Measurements from ENCODE around the gene PTPRN2.

Gene PTPRN2

DNA sequence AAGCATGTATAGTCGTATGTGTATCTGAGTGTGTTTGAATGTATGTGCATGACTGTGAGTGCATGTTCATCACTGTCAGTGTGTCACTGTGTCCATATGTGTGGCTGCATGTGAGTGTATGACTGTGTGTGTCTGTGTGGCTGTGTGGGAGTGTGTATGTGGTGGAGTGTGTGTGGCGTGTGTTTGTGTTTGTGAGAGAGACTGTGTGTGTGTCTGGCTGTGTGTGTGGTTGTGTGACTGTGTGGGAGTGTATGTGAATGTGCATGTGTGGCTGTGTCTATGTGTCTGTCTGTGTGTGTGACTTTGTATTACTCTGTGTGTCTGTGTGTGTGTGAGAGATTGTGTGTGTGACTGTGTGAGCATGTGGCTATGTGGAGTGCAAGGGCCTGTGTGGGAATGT is 748.4 kb downstream of the PTPRN2 start:
- no peak for DNase-seq (ENCODE audit: low read depth in 2 of 2)

DNA sequence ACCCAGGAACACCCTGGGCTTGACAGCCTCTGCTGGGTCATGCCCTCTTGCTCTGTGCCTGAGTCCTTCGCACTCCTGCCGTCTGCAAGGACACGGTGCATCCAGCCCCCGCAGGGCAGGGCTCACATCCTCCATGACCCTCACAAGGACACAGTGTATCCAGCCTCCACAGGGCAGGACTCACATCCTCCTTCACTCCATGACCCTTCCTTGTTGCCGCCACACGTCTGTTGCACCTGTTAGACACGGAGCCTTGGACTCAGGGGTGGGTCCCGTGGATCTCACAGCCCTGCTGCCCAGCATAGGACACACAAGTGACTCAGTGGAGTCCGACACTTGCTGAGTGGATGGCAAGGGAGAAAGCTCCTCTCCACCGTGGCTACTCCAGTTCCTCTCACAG is 750.1 kb downstream of the PTPRN2 start:
- DNase-seq (ENCODE audit: low read depth in 2 of 2): no peak

DNA sequence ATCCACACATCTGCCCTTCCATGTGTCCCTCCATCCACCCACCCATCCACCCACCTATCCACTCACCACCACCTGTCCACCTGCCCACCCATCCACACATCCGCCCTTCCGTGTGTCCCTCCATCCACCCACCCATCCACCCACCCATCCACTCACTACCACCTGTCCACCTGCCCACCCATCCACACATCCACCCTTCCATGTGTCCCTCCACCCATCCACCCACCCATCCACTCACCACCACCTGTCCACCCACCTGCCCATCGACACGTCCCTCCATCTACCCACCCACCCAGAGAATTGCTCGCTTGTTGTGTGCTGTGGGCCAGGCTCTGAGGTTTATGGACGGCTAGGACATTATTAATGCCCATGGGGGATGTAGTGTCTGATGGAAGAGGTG is 750.6 kb downstream of the PTPRN2 start:
- no peak for DNase-seq (ENCODE audit: low read depth in 2 of 2)

DNA sequence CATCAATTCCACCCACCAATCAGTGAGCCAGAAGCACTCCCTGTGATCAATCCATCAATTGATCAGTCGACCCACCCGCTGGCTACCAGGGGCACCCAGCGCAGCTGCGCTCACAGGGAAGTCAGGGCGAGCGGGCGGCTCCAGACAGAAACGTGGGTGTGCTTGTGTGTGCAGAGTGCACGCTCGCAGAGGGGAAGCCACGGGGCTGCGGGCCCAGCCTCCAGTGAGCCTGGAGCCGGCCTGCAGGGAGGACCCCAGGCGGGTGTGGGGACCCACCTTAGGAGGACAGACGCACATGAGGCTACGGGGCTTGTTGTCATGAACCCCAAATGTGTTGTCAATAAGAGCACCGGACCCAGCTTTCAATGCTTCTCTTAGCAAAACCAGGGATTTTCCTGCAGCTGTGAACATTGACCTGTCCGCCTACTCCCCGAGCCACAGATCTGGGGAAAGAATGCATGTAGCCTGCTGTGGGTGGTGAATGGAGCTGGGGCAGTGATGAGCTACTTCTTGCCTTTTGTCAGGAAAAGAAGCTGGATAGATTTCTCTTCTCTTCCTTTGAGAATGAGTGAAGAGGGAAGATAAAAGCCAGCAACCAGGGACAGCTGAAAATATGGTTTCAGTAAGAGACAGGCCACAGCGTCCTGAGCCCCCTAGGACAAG is 753.0 kb downstream of the PTPRN2 start:
- DNase-seq (ENCODE audit: low read depth in 2 of 2): no peak

DNA sequence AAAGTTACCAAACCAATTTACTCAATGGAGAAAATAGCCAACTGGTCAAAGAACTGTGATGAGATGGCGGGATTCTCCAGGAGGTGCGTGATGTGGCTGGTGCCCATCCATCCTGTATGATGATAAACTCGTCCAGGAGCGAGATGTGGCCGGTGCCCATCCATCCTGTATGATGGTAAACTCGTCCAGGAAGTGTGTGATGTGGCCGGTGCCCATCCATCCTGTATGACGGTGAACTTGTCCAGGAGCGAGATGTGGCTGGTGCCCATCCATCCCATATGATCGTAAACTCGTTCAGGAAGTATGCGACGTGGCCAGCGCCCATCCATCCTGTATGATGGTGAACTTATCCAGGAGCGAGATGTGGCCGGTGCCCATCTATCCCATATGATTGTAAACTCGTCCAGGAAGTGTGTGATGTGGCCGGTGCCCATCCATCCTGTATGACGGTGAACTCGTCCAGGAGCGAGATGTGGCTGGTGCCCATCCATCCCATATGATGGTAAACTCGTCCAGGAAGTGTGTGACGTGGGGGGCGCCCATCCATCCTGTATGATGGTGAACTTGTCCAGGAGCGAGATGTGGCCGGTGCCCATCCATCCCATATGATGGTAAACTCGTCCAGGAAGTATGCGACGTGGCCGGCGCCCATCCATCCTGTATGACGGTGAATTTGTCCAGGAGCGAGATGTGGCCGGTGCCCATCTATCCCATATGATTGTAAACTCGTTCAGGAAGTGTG is 754.6 kb downstream of the PTPRN2 start:
- DNase-seq (ENCODE audit: low read depth in 2 of 2): no peak

DNA sequence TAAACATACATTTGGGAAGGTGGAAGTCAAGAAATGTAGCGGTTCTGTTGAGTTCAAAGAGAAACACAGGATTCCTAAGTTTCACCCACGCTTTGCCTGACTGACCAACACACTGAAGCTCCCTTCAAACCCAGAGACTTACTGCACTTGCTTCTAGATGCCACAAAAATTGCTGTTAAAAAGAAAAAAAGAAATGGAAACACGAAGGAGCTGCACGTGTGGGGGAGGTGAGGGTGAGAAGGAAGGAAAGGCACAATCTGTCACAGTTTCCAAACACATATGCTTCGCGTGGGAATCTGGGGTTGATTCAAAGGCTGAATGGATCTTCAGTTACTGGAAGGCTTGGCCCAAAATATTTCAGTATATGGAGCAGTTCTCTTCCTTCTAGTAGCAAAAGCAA is 755.2 kb downstream of the PTPRN2 start:
- no peak for DNase-seq (ENCODE audit: low read depth in 2 of 2)

DNA sequence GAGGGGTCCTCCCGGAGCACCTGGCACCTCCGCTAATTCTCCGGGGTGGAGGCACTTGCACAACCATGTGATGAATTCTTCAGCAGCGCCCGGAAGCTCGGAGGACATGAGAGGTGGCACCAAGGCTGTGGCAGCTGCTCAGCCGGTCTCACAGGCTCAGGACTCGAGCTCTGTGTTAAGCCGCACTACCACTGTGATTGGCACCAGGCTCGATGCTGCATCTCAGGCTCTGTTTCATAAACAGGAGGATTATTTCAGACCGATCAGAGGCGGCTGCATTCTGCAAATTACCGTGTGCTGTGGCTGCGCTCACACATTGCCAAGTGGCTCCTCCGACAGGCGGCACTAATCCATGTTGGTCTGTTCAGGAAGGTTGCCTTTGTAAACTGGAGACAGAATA is 755.6 kb downstream of the PTPRN2 start:
- no peak for DNase-seq (ENCODE audit: low read depth in 2 of 2)

DNA sequence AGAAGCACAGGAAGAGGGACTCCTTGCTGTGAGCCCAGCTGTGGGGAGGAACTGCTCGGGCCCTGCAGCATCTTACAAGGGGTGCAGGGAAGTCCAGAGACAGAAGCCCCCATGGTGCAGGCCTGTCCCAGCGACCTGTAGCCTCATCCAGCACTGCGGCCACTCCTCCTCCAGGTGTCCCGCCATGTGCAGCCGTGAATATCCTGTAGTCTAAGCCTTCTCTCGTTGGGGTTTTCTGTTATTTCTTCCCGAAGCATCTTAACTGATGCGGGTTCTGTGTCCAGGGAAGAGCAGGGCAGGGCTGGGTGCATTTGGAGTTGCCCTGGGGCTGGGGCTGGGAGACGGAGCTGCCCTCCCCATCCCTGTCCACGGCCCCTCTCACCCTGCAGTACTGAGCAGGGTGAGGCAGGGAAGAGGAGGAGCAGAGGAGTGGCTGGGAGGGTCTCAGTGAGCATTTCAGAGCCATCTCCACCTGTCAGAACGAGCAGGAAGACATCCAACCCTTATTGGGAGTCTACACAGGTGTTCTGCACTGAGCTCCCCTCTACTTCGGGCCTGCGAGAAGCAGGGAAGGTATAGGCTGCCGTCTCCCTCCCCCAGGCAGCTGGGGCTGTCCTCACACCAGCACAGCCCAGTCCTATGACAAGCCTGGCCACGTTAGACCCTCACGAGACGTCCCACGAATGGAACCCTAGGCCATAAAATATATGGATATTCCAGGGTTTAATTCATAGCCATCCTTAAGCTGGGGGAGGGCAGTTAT is 756.3 kb downstream of the PTPRN2 start:
- no peak for DNase-seq (ENCODE audit: low read depth in 2 of 2)

DNA sequence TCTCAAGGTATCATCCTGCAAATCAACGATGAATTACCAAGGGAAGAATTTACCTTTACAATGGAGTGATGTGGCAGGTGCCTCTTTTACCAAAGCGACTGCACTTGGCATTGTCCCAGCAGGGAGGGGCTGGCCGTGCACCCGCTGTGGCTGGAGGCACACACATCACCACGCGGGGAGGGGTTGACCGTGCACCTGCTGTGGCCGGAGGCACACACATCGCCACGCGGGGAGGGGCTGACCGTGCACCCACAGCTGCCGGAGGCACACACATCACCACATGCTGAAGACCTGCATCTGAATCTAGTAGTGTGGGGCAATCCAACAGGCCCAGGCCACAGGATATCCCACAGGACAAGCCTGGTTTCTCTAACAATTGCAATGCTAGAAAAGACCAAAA is 757.3 kb downstream of the PTPRN2 start:
- no peak for DNase-seq (ENCODE audit: low read depth in 2 of 2)

DNA sequence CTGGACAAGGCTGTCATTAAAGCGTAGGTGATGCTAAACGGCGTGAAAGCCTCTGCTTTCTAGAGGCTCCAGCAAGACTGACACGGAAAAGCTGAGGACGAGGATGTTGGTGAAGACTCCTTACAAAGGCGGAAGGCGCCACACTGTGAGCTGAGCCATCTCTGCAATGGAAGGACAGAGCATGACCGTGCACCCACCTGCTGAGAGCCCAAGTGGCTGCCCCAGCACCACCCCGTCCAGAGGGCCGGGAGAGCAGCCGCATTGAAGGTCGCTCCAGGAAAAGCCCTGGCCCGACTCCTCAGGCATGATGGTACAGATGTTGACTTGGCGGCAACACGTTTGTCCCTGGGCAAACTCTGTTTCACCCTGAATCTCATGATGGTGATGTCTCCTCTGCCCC is 758.1 kb downstream of the PTPRN2 start:
- DNase-seq (ENCODE audit: low read depth in 2 of 2): no peak

DNA sequence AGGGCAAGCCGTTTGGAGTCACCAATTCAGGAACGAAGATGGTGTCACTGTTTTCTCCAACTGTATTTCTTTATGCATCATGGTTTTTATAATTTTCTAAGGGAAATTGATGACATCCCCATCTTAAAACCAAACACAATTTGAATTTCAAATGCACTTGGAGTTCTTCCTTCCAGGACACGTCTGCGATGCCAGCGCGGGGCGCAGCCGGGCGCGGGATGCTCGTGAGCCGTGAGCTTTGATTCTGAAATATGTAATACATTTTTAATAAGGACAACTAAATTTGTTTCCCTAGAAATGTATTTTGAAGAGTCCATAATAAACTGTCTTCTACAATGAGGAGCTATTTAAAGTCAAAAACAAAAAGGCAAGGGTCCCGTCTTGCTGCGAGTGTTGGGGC is 758.7 kb downstream of the PTPRN2 start:
- no peak for DNase-seq (ENCODE audit: low read depth in 2 of 2)

DNA sequence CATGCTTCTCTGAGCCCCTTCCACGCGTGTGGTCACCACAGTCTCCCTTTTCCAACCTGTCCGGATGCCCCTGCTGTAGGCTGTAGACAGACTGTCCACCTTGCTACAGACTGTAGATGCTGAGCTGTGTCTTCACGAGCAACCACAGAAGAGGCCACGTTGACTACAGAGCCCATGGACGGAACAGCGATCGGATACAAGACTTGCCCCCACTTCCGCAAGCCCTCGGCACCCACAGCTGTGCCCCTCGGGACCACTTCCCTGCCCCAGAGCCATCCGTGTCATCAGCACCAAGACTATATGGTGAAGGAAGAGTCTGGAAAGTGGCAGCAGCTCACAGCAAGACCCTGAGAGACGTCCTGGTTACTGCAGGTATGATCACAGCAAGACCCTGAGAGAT is 759.4 kb downstream of the PTPRN2 start:
- DNase-seq (ENCODE audit: low read depth in 2 of 2): no peak

DNA sequence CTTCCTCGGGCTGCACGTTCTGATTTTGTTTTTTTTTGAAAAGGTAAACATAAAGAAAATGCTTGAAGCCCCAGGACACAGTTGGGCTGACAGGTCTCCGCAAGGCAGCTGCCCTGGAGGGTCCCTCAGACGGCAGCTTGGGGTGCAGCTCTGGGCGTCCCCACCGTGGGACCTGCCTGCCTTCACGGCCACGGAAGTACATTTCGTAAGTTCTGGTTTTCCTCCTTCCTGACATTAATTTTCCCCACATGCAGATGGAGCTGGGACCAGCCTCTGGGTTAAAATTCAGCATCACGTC is 759.8 kb downstream of the PTPRN2 start:
- no peak for DNase-seq (ENCODE audit: low read depth in 2 of 2)

DNA sequence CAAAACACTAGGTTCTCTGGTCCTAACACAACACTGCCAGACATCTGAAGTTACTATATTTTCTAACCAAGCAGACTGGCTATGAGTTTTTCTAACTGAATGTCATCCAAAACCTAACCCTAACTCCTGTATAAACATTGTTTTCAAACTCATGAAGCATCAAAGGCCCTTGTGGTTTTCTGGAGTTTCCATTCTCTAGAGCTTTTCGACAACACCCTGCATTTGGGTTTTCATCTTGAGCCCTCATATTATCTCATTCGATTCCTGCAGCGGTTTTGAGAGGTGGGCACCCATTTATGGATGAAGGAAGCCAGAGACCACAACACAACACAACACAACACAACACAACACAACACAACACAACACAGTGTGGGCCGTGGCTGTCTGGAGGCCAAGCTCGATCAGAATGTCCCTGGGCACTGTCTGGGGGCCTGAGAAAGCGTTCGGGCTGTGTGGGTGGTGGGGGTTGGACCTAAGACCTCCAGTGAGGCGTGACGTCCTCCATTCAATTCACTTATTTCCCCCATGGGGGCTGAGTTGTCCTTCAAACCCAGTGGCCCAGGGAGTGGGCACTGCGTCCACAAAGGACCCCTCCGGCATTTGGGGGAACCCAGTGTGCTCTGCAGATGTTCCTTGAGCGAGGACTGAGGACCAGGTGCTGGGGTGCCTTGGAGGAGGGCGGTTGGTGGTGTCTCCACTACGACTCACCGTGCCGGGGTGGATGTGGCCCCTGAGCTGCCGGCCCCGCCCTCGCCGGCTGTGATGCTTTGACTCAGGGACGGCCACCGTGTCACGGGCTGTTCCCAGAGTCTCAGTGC is 760.4 kb downstream of the PTPRN2 start:
- DNase-seq (ENCODE audit: low read depth in 2 of 2): no peak

DNA sequence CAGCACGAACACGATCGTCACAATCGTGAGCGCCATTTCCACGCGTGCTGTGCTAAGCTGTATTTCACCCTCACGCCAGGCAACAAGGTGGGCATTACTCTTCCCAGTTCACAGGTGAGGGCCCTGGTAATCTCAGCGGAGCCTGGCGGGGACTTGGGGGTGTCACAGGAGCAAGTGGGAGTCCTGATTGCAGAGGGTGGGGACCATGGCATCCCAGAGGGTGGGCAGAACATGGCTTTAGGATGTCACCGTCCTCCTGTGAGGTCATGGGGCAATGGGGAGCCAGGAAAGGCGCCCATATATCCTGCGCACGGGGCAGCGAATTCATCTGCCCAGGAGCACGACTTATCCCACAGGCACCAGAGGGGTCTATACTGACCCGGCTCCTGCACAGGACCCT is 761.1 kb downstream of the PTPRN2 start:
- DNase-seq (ENCODE audit: low read depth in 2 of 2): no peak

DNA sequence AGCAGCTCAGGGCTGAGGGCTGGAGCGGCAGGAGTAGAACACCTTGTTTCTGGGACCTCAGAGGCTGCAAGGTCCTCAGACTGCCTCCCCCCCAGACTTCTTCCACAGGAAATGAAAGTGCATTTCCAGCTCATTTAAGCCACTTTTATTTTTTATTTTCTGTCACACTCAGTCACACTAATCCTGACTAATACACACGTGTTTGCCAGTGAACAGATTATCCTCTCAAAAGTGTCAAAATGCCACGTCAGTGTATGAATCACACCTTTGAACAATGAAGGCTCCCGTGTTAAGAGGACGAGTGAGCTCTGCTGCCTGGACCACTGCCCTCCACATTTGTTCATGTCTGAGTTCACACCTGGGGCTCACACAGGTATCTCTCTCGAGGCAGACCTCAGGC is 762.3 kb downstream of the PTPRN2 start:
- no peak for DNase-seq (ENCODE audit: low read depth in 2 of 2)

DNA sequence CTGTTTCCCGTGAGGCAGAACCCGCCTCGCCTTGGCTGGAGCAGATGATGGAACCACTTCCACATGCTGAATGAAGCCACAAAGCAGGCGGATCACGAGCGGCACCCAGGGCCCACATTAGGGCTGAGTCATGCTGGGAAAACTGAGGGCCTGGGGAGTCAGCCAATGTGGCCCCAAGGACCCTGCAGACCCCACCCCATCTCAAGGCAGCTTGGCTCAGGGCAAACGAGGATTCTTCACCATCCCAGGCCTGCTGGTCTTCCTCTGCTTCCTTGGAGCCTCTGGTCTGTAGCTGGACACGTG is 762.9 kb downstream of the PTPRN2 start:
- DNase-seq (ENCODE audit: low read depth in 2 of 2): no peak

DNA sequence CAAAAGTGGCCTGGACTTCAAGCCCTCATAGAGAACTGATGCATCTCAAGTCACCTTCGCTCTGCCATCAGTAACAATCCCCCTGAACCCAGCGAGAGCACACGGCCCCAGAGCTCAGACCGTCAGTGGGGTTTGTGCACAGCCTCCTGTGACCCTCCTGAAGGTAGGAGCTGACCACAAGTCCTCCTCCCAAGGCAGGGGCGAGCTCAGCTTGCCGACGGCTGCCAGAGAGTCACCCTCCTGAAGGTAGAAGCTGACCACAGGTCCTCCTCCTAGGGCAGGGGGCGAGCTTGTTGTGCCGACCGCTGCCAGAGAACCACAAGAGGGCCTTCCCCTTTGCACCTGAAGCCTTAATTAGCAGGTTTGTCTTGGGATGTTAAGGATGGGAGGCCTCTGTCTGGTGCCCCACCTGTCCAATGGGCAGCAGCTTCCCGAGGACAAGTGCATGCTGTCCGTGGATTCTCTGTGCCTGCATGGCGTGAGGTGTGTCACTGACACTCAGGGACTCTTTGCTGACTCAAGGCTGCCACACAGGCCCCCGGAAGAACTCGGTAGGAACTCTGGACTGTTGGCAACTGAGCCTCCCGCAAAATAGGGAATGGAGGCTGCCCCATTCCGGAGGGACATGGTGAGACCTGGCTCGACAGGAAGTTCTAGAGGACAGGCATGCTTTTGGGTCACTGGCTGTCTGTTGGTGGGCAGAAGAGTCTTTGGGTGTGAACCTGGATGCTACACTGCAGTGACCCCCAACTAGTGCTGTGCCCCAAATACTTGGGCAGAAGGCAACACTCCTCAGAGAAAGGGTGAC is 763.4 kb downstream of the PTPRN2 start:
- DNase-seq (ENCODE audit: low read depth in 2 of 2): no peak

DNA sequence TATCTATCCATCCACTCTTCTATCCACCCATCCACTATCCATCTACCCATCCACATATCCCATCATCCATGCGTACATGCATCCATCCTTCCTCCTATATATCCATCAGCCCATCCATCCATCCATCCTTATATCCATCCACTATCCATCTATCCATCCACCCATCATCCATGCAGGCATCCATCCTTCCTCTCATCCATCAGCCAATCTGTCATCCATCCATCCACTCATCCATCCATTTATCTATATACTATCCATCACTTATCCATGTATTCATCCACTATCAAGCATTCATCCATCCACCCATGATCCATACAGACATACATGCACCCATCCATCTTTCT is 765.0 kb downstream of the PTPRN2 start:
- DNase-seq (ENCODE audit: low read depth in 2 of 2): no peak

DNA sequence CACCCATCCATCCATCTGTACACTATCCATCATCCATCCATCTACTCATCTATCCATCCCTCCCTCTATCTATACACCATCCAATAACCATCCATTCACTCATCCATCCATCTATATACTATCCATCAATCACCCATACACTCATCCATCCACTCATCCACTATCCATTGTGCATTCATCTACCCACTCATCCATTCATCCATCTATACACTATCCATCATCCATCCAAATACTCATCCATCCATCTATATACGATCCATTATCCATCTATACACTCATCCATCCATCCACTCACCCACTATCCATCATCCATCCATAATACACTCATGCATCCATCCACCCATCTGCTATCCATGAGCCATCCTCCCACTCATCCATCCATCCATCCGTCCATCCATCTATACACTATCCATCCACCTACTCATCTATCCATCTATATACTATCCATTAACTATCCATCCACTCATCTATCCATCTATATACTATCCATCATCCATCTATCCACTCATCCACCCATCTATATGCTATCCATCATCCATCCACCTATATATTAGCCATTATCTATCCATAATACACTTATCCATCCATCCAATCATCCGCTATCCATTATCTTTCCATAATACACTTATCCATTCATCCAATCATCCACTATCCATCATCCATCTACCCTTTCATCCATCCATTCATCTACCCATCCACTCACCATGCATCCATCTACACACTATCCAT is 765.5 kb downstream of the PTPRN2 start:
- no peak for DNase-seq (ENCODE audit: low read depth in 2 of 2)

DNA sequence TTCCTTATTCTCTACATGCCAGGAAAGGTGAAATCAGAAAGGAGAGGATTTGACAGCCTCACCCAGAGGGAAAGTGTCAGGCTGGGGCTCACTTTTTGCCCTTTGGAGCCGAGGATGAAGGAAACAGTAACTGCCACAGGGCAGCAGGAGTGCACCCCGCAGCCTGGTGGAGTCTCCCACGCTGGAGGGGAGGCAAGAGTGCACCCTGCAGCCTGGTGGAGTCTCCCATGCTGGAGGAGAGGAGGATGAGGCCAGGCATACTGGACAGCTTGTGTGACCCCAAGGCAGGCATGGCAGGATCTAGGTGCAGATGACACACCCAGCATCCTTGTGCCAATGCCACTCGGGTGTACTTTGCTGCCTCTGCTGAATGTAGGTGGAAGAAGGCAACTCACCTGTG is 766.8 kb downstream of the PTPRN2 start:
- DNase-seq (ENCODE audit: low read depth in 2 of 2): no peak
